ENCODE data around the gene SSBP2.
"Not testable (repeated sequence)": the region's sequence is repeated elsewhere in the genome, so short reads cannot be mapped to it uniquely, and the experiment has no call there.

Gene SSBP2

GRCh38 chr5:81420039-81420667, 330.7 kb downstream of the SSBP2 start:
- H3K4me3 ChIP-seq (ENCODE audit: control insufficient read depth, low read depth, low read length) = no peak overlapping the region
- DNase-seq (ENCODE audit: low read depth) = peak; percentile 94
- TF ChIP-seq CTCF (conservative IDR thresholded peaks at IDR 0.05; ENCODE audit: control insufficient read depth, insufficient read depth, low read depth, low read length) = no peak

- no peak overlapping the region for H3K4me3 ChIP-seq (ENCODE audit: control insufficient read depth, low read depth, low read length)
- TF ChIP-seq CTCF (conservative IDR thresholded peaks at IDR 0.05; ENCODE audit: control insufficient read depth, insufficient read depth, low read depth, low read length) = no peak
- no peak for DNase-seq (ENCODE audit: low read depth)
Measured at GRCh38 chr5:81418606-81419005, 332.3 kb downstream of the SSBP2 start.

GRCh38 chr5:81417052-81417451, 333.8 kb downstream of the SSBP2 start:
- peak; percentile 46 for DNase-seq (ENCODE audit: low read depth)
- H3K4me3 ChIP-seq (ENCODE audit: control insufficient read depth, low read depth, low read length) = no peak overlapping the region
- no peak for TF ChIP-seq CTCF (conservative IDR thresholded peaks at IDR 0.05; ENCODE audit: control insufficient read depth, insufficient read depth, low read depth, low read length)

- TF ChIP-seq CTCF (conservative IDR thresholded peaks at IDR 0.05; ENCODE audit: control insufficient read depth, insufficient read depth, low read depth, low read length) = no peak
- H3K4me3 ChIP-seq (ENCODE audit: control insufficient read depth, low read depth, low read length) = no peak overlapping the region
- DNase-seq (ENCODE audit: low read depth) = no peak
Measured at GRCh38 chr5:81409896-81410295, 341.0 kb downstream of the SSBP2 start.

- H3K4me3 ChIP-seq (ENCODE audit: control insufficient read depth, low read depth, low read length) = no peak overlapping the region
- no peak for DNase-seq (ENCODE audit: low read depth)
- TF ChIP-seq CTCF (conservative IDR thresholded peaks at IDR 0.05; ENCODE audit: control insufficient read depth, insufficient read depth, low read depth, low read length) = no peak
Measured at GRCh38 chr5:81409361-81409760, 341.5 kb downstream of the SSBP2 start.

GRCh38 chr5:81408496-81408895, 342.4 kb downstream of the SSBP2 start:
- DNase-seq (ENCODE audit: low read depth) = no peak
- no peak overlapping the region for H3K4me3 ChIP-seq (ENCODE audit: control insufficient read depth, low read depth, low read length)
- no peak for TF ChIP-seq CTCF (conservative IDR thresholded peaks at IDR 0.05; ENCODE audit: control insufficient read depth, insufficient read depth, low read depth, low read length)

- DNase-seq (ENCODE audit: low read depth); H3K4me3 ChIP-seq (ENCODE audit: control insufficient read depth, low read depth, low read length): not testable (repeated sequence)
Measured at GRCh38 chr5:81407811-81408210, 343.1 kb downstream of the SSBP2 start.
